ENCODE data around the gene FAM20C.
"Not testable (repeated sequence)": the region's sequence is repeated elsewhere in the genome, so short reads cannot be mapped to it uniquely, and the experiment has no call there.

The FAM20C gene

GRCh38 chr7:295155-296154 lies 103.1 kb downstream of the FAM20C start:
- TF ChIP-seq, protein P1, sequence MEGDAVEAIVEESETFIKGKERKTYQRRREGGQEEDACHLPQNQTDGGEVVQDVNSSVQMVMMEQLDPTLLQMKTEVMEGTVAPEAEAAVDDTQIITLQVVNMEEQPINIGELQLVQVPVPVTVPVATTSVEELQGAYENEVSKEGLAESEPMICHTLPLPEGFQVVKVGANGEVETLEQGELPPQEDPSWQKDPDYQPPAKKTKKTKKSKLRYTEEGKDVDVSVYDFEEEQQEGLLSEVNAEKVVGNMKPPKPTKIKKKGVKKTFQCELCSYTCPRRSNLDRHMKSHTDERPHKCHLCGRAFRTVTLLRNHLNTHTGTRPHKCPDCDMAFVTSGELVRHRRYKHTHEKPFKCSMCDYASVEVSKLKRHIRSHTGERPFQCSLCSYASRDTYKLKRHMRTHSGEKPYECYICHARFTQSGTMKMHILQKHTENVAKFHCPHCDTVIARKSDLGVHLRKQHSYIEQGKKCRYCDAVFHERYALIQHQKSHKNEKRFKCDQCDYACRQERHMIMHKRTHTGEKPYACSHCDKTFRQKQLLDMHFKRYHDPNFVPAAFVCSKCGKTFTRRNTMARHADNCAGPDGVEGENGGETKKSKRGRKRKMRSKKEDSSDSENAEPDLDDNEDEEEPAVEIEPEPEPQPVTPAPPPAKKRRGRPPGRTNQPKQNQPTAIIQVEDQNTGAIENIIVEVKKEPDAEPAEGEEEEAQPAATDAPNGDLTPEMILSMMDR (IDR thresholded peaks at IDR 0.05; ENCODE audit: low read depth, low read length) = no peak
- no peak overlapping the region for H3K4me3 ChIP-seq (ENCODE audit: low read depth, low read length)

GRCh38 chr7:296373-296945 lies 104.1 kb downstream of the FAM20C start:
- TF ChIP-seq, protein P1 (IDR thresholded peaks at IDR 0.05; ENCODE audit: low read depth, low read length) = no peak
- no peak overlapping the region for H3K4me3 ChIP-seq (ENCODE audit: low read depth, low read length)

- not testable (repeated sequence) for H3K4me3 ChIP-seq (ENCODE audit: low read depth, low read length)
Observed at GRCh38 chr7:297141-297540, 104.8 kb downstream of the FAM20C start.

DNA sequence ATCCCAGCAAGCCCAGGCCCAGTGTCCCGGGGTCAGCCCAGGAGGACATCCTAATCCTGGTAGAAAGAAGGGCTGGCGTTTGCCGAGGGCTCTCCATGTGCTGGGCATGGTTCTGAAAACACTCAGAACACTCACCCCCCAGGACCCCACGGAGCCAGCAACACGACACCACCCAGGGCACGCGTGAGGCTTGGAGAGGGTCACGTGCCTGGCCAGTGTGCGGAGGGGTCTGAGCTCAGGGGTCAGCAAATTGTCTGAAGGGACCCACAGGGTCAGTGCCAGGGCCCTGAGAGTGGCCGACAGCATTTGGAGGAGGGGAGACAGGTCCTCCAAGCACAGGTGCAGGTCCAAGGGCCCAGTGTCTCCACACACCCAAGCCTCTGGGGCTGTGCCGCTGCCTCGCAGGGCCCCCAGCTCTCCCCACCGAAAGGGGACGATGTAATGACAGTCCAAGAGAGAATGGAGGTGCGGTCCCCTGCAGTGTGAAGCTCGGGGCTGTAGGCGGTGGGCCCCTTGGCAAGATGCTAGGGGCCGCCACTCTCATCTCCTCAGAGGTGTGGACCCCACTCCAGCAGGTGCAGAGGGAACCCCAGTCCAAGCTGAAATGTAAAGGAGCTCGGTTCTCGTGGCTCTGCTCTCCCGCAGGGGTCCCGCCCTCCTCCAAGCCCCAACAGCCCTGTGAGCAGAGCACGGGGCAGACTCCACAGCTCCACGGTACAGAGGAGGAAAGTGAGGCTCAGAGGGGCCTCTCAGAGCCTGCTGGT lies 105.4 kb downstream of the FAM20C start:
- TF ChIP-seq, protein P1 (IDR thresholded peaks at IDR 0.05; ENCODE audit: low read depth, low read length) = no peak
- no peak overlapping the region for H3K4me3 ChIP-seq (ENCODE audit: low read depth, low read length)

GRCh38 chr7:298375-298702 lies 106.0 kb downstream of the FAM20C start:
- TF ChIP-seq, protein P1 (IDR thresholded peaks at IDR 0.05; ENCODE audit: low read depth, low read length) = no peak
- no peak overlapping the region for H3K4me3 ChIP-seq (ENCODE audit: low read depth, low read length)

DNA sequence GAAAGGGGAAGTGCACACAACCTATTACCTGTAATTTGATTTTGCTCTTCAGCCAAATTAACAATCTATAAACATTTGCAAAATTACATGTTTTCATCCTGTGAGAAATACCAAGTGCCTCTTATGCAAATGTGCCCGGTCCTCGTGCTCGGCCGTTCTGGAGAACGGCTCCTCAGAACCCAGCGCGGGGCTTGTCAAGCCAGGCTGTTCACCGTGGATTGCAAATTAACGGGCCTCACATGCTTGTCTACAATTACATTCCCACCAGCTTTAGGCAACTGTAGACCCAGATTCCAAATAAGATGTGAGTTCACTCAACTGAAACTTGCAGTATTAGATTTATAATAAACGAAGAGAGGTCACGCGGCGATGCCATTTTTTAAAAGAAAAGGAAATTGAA lies 106.4 kb downstream of the FAM20C start:
- no peak overlapping the region for H3K4me3 ChIP-seq (ENCODE audit: low read depth, low read length)
- TF ChIP-seq, protein P1 (IDR thresholded peaks at IDR 0.05; ENCODE audit: low read depth, low read length) = no peak

- TF ChIP-seq, protein P1 (IDR thresholded peaks at IDR 0.05; ENCODE audit: low read depth, low read length) = no peak
- no peak overlapping the region for H3K4me3 ChIP-seq (ENCODE audit: low read depth, low read length)
Observed at GRCh38 chr7:299169-299568, 106.8 kb downstream of the FAM20C start.
